Tibial artery (tissue), 4 donors: ENCODE measurements around the gene SMIM38.

Source experiments
- DNase-seq, 2 donors: peaks; one replicate each; pipeline ENCODE4 v3.0.0-alpha.2; 2019
- H3K27ac ChIP-seq, 2 donors: fragments of 200-600 bp; sonication (generic) in 1 of 2; 1 replicate in 1 of 2; 2 replicates in 1 of 2; pipeline ENCODE4 v1.5.1; 2018 to 2019; ENCODE audit warnings: mild to moderate bottlenecking in 1 of 2
- H3K27me3 ChIP-seq, 2 donors: fragments of 200-600 bp; sonication (generic) in 1 of 2; one replicate each; pipeline versions ENCODE4 v1.5.1 to v1.6.0; 2016 to 2019
- H3K36me3 ChIP-seq, 3 donors: fragments of 200-600 bp; sonication (generic) in 2 of 3; one replicate each; pipeline ENCODE4 v1.5.1; 2016 to 2019; ENCODE audit warnings: mild to moderate bottlenecking in 2 of 3
- H3K4me1 ChIP-seq, 4 donors: fragments of 200-600 bp; sonication (generic) in 2 of 4; 1 replicate in 3 of 4; 2 replicates in 1 of 4; pipeline ENCODE4 v1.5.1; 2016 to 2019
- H3K4me3 ChIP-seq, 2 donors: fragments of 200-600 bp; sonication (generic) in 1 of 2; 1 replicate in 1 of 2; 2 replicates in 1 of 2; pipeline ENCODE4 v1.5.1; 2018 to 2019; ENCODE audit warnings: mild to moderate bottlenecking in 2 of 2
- H3K9me3 ChIP-seq, 3 donors: fragments of 200-600 bp; sonication (generic) in 1 of 3; one replicate each; pipeline ENCODE4 v1.5.1; 2016 to 2019
- intact Hi-C: fragments of 100-400 bp; cut with DNase I; formaldehyde crosslinking; loops from one replicate; pipeline ENCODE4 v1.15.0; 2023; ENCODE audit warnings: low total_unique reads
- TF ChIP-seq, protein P1 (sequence below), 2 experiments: fragments of 200-600 bp in 1 of 2; fragments of 450-650 bp in 1 of 2; IDR thresholded peaks; one replicate each; pipeline ENCODE4 v1.5.1; 2017 to 2019; ENCODE audit warnings: antibody characterized with exemption in 2 of 2, mild to moderate bottlenecking in 1 of 2, moderate library complexity in 1 of 2

Gene SMIM38

DNA sequence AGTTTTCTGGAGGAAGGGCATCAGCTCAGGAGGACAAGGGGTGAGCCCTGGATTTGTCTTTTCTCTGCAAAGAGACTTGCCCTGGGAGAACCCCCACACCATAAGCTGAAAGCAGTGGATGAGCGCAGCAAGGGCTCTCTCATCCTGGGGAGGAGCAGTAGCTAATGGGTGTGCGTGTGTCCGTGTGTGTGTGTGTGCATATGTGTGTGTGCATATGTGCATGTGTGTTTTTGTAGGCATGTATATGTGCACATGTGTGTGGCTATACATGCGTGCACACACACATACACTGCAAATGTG, 45.3 kb downstream of the SMIM38 start:
- TF ChIP-seq, protein P1, sequence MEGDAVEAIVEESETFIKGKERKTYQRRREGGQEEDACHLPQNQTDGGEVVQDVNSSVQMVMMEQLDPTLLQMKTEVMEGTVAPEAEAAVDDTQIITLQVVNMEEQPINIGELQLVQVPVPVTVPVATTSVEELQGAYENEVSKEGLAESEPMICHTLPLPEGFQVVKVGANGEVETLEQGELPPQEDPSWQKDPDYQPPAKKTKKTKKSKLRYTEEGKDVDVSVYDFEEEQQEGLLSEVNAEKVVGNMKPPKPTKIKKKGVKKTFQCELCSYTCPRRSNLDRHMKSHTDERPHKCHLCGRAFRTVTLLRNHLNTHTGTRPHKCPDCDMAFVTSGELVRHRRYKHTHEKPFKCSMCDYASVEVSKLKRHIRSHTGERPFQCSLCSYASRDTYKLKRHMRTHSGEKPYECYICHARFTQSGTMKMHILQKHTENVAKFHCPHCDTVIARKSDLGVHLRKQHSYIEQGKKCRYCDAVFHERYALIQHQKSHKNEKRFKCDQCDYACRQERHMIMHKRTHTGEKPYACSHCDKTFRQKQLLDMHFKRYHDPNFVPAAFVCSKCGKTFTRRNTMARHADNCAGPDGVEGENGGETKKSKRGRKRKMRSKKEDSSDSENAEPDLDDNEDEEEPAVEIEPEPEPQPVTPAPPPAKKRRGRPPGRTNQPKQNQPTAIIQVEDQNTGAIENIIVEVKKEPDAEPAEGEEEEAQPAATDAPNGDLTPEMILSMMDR (IDR thresholded peaks at IDR 0.05) = no peak
- peaks cover 0 to 32% of the 10 kb centered on the region in 2 donors for H3K27me3 ChIP-seq
- no peaks in the 10 kb centered on the region for H3K9me3 ChIP-seq
- no peak overlapping the region for H3K4me3 ChIP-seq
- intact Hi-C loops = no loop called here
- H3K4me1 ChIP-seq = peaks cover 0 to 6% (median 0%) of the 10 kb centered on the region in 4 donors
- H3K36me3 ChIP-seq = no peaks in the 10 kb centered on the region
- DNase-seq = no peak
- no peak overlapping the region for H3K27ac ChIP-seq

GRCh38 chr11:69201764-69202370, 46.1 kb downstream of the SMIM38 start:
- Histone ChIP-seq H3K27me3 (peaks cover 0 to 25% of the 10 kb centered on the region in 2 donors), H3K9me3 (no peaks in the 10 kb centered on the region), H3K27ac (no peak overlapping the region), H3K36me3 (no peaks in the 10 kb centered on the region), H3K4me3 (no peak overlapping the region), H3K4me1 (peaks cover 0 to 6% (median 0%) of the 10 kb centered on the region in 4 donors)
- TF ChIP-seq, protein P1 (IDR thresholded peaks at IDR 0.05) = no peak
- intact Hi-C loops = no loop called here
- DNase-seq = peak in 1 of 2 donors; percentile 49

GRCh38 chr11:69202511-69203221, 46.9 kb downstream of the SMIM38 start:
- no peak overlapping the region for H3K4me3 ChIP-seq
- no peaks in the 10 kb centered on the region for H3K36me3 ChIP-seq
- intact Hi-C loops = no loop called here
- H3K4me1 ChIP-seq = peaks cover 0 to 6% (median 0%) of the 10 kb centered on the region in 4 donors
- H3K27me3 ChIP-seq = peaks cover 0 to 19% of the 10 kb centered on the region in 2 donors
- H3K27ac ChIP-seq = no peak overlapping the region
- peak in 1 of 2 donors; percentile 56 for DNase-seq
- no peaks in the 10 kb centered on the region for H3K9me3 ChIP-seq
- TF ChIP-seq, protein P1 (IDR thresholded peaks at IDR 0.05) = no peak

DNA sequence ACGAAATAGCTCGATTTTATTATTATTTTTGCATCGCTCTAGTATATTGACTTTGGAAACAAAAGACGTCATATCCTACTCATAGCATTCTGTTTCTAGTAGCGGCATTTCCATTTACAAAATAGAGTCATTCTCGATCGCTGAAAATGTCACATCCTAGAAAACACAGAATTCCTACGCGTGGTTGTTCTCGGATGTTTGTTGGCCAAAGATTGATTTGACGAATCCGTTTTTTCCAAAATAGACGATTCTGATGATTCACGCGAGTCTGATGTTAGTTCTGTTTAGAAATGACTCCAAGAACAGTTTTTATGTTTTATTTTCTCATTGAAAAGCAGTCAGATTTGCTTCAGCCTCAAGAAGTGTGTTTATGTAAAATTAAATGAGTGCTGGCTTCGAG, 47.6 kb downstream of the SMIM38 start:
- Histone ChIP-seq H3K27me3 (peaks cover 0 to 14% of the 10 kb centered on the region in 2 donors), H3K9me3 (peaks cover 0 to 4% (median 0%) of the 10 kb centered on the region in 3 donors), H3K4me1 (peaks cover 0 to 6% (median 0%) of the 10 kb centered on the region in 4 donors), H3K36me3 (no peaks in the 10 kb centered on the region), H3K4me3 (no peak overlapping the region), H3K27ac (no peak overlapping the region)
- DNase-seq = no peak
- TF ChIP-seq, protein P1 (IDR thresholded peaks at IDR 0.05) = no peak
- intact Hi-C loops = no loop called here

DNA sequence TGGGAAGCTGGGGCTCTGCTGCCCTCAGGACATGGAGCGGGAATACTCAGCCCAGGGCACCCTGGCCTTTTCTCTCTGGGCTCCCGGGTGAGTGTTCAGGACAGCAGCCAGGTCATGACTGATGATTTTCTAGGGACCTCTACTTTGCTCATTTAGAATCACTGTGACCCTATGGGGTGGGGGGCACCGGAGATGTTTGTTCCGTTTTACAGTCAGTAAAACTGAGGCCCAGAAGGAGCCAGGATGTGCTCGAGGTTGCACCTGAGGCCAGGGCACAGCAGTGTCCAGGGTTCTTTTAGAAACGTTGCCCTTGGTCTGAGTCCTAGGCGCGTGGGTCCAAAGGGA, 48.1 kb downstream of the SMIM38 start:
- Histone ChIP-seq H3K9me3 (peaks cover 0 to 7% (median 0%) of the 10 kb centered on the region in 3 donors), H3K27ac (no peak overlapping the region), H3K4me1 (peaks cover 0 to 6% (median 0%) of the 10 kb centered on the region in 4 donors), H3K36me3 (no peaks in the 10 kb centered on the region), H3K4me3 (no peak overlapping the region), H3K27me3 (peaks cover 0 to 14% of the 10 kb centered on the region in 2 donors)
- TF ChIP-seq, protein P1 (IDR thresholded peaks at IDR 0.05) = no peak
- intact Hi-C loops = no loop called here
- DNase-seq = peak; percentile 16 to 29
